GM23338 (cell line): ENCODE results near the gene UPF1.

ENCODE experiments used
- CREB1 ChIP-seq: fragments of 250-450 bp; sonication (Bioruptor Pico); IDR thresholded peaks from 2 replicates; pipeline ENCODE4 v1.5.0; 2020; ENCODE audit warnings: low read depth, mild to moderate bottlenecking, moderate library complexity
- CTCF ChIP-seq, 2 experiments: fragments of 200-600 bp in 1 of 2; sonication (generic) in 1 of 2; conservative IDR thresholded peaks; 2 replicates each; pipeline versions ENCODE4 v1.5.1 to v1.6.1; 2016 to 2017; ENCODE audit warnings: antibody characterized with exemption in 2 of 2, low read depth in 2 of 2, mild to moderate bottlenecking in 2 of 2, moderate library complexity in 1 of 2
- ETS1 ChIP-seq: IDR thresholded peaks from 2 replicates; pipeline ENCODE4 v1.6.1; 2016; ENCODE audit warnings: antibody characterized with exemption
- EZH2 ChIP-seq: fragments of 200-600 bp; sonication (generic); IDR thresholded peaks from one replicate; pipeline ENCODE4 v1.8.0; 2017; ENCODE audit warnings: antibody characterized with exemption, mild to moderate bottlenecking, low read depth; ENCODE audit not compliant: unreplicated experiment
- EZH2phosphoT487 ChIP-seq: fragments of 200-600 bp; sonication (generic); IDR thresholded peaks from one replicate; pipeline ENCODE4 v1.8.1; 2018; ENCODE audit warnings: antibody characterized with exemption; ENCODE audit not compliant: unreplicated experiment
- POLR2AphosphoS5 ChIP-seq: IDR thresholded peaks from 2 replicates; pipeline ENCODE4 v1.6.1; 2016; ENCODE audit warnings: antibody characterized with exemption, low read depth
- ZNF114 ChIP-seq: fragments of 250-450 bp; sonication (Bioruptor Pico); IDR thresholded peaks from 2 replicates; pipeline ENCODE4 v1.5.0; 2020; ENCODE audit warnings: mild to moderate bottlenecking, moderate library complexity
- TF ChIP-seq, protein P1 (sequence below): IDR thresholded peaks from one replicate; pipeline ENCODE4 v1.6.1; 2018; ENCODE audit warnings: antibody characterized with exemption; ENCODE audit not compliant: unreplicated experiment

GRCh38 chr19:18796239-18796638, 35.5 kb upstream of the UPF1 start:
- TF ChIP-seq CTCF (conservative IDR thresholded peaks at IDR 0.05; ENCODE audit: low read depth in 2 of 2) (no peak), POLR2AphosphoS5 (no peak), ETS1 (no peak), CREB1 (CRISPR knock-in tag) (no peak), EZH2 (no peak), EZH2phosphoT487 (no peak), ZNF114 (CRISPR knock-in tag) (no peak)
- TF ChIP-seq, protein P1, sequence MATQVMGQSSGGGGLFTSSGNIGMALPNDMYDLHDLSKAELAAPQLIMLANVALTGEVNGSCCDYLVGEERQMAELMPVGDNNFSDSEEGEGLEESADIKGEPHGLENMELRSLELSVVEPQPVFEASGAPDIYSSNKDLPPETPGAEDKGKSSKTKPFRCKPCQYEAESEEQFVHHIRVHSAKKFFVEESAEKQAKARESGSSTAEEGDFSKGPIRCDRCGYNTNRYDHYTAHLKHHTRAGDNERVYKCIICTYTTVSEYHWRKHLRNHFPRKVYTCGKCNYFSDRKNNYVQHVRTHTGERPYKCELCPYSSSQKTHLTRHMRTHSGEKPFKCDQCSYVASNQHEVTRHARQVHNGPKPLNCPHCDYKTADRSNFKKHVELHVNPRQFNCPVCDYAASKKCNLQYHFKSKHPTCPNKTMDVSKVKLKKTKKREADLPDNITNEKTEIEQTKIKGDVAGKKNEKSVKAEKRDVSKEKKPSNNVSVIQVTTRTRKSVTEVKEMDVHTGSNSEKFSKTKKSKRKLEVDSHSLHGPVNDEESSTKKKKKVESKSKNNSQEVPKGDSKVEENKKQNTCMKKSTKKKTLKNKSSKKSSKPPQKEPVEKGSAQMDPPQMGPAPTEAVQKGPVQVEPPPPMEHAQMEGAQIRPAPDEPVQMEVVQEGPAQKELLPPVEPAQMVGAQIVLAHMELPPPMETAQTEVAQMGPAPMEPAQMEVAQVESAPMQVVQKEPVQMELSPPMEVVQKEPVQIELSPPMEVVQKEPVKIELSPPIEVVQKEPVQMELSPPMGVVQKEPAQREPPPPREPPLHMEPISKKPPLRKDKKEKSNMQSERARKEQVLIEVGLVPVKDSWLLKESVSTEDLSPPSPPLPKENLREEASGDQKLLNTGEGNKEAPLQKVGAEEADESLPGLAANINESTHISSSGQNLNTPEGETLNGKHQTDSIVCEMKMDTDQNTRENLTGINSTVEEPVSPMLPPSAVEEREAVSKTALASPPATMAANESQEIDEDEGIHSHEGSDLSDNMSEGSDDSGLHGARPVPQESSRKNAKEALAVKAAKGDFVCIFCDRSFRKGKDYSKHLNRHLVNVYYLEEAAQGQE = no peak
